Medulla oblongata (tissue), 1 donor: ENCODE data around the gene TTLL3.
A peak's percentile ranks its signal among the peaks of the same experiment; 100 is the strongest.
"Not testable (repeated sequence)": the region's sequence is repeated elsewhere in the genome, so short reads cannot be mapped to it uniquely, and the experiment has no call there.

Experiments
- DNase-seq: peaks from one replicate; pipeline ENCODE4 v3.0.0-alpha.2; 2015; ENCODE audit errors: extremely low spot score

TTLL3 gene, protein sequence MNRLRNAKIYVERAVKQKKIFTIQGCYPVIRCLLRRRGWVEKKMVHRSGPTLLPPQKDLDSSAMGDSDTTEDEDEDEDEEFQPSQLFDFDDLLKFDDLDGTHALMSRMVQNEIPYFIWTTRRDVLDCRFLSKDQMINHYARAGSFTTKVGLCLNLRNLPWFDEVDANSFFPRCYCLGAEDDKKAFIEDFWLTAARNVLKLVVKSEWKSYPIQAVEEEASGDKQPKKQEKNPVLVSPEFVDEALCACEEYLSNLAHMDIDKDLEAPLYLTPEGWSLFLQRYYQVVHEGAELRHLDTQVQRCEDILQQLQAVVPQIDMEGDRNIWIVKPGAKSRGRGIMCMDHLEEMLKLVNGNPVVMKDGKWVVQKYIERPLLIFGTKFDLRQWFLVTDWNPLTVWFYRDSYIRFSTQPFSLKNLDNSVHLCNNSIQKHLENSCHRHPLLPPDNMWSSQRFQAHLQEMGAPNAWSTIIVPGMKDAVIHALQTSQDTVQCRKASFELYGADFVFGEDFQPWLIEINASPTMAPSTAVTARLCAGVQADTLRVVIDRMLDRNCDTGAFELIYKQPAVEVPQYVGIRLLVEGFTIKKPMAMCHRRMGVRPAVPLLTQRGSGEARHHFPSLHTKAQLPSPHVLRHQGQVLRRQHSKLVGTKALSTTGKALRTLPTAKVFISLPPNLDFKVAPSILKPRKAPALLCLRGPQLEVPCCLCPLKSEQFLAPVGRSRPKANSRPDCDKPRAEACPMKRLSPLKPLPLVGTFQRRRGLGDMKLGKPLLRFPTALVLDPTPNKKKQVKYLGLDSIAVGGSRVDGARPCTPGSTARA

DNA sequence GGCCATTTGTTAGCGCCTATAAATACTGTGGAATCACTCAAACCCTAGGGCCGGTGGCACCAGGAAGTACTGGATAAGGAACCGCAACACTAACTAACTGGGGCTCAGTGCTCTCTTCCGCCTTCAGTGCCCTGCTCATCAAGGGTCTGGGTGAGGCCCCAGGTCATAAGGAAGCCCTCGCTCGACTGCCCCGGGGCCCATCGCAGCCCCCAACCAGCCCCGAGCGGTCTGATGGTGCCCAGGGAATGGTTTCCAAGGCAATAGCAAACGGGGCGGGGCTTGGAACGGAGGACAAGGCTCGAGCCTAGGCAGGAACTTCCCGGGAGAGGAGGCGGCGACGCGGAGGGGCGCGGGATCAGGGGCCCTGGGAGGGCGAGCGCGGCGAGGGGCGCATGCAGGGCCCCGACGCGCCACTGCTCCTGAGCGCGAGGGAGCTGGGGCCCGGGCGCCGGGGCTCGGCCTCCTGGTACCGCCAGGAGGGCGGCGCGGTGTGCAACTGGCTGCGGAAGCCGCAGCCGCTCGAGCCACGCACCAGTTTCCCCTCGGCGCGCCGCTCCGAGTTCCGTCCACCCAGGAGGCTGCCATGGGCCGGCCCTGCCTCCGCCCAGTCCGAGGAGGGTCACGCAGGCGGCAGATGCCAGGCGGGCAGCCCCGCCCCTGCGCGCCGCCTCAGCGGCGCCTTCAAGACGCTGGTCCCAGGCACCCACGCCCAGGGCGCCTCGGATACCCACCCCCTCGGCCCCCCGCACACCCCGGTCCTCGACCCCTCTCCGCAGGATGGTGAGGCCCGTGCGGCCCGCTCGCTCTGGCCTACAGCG lies at the start of gene TTLL3:
TSS of gene TTLL3 (plus strand) at position 648 of the 818 bp plus-strand sequence. CDS start 400 bp downstream, outside the sequence.
- DNase-seq: peak; percentile 71

DNA sequence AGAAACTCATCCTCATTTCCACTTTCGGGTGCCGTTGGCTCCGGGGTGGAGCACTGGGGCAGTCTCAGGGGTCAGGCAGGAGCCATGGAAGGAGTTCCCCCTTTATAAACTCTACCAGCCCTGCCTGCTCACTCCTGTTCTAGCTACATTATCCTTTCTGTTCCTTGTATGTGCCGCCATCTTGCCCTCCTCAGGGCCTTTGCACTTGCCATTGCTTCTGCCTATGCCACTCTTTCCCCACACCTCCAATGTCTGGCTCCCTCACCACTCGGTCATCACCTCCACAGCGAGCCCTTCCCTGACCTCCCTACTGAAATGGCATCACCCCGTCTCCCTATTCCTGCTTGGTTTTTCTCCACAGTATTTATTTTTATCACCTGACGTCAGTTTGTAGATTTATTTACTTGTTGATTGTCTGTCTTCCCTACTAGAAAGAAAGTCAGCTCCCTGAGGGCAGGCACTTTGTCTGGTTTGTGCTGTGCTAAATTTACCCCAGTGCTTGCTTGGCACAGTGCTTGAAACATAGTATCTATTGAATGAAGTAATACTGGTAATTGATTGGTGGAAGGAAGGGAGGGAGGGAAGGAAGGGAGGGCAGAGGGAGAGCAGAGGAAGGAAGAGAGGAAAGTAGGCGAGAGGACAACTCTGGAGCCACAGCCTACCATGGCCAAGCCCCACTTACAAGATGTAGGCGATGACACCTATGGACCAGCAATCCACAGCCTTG lies 49.1 kb upstream of the TTLL3 start:
- no peak for DNase-seq

DNA sequence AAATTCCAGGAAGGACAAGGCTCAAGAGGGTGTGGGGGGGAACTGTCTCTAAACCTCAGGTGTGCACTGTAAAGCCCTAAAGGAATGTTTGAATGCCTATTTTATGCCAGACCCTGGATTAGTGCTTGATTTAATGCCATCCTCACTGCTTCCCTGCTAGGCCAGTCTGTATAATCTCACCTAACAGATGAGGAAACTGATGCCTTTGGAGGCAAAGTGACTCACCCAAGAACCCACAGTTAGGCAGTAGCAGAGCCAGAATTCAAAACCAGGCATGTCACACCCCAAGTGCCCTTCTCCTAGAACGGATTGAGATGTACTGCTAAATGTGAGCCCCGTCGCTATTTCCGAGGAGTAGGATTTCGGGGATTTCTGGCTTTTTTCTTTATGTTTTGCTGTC lies 48.1 kb upstream of the TTLL3 start:
- DNase-seq: no peak

DNA sequence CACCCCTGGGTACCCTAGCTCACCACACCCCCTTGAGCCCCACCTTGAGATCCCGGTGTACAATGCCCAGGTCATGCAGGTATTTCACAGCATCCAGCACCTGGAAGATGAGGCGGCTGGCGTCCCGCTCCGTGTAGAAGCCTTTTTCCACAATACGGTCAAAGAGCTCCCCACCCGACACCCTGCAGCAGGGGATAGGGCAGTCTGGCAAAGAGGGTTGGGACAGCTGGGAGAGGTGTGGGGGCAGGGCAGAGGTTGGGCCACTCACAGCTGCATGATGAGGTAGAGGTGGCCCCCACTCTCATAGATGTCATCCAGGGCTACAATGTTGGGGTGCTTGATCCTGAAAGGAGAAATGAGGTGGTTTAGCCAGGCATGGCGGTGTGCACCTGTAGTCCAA lies 47.2 kb upstream of the TTLL3 start:
- DNase-seq: no peak

DNA sequence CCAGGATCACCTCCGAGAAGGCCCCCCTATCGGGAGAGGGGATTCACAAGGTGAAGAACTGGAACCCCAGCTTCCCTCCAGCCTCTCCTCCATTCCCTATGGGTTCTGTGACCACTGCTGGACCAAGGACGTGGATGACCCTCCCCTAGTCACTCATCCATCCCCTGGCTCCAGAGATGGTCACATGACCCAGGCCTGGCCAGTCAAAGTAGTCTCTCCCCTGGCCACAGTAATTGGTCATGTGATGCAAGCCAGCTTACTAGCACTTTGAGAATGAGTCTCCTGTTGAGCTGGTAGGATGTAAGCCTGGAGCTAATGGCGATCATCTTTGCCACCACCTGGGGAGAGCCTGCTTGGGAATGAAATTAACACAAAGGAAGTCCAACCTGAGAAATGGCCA lies 44.2 kb upstream of the TTLL3 start:
- DNase-seq: no peak

DNA sequence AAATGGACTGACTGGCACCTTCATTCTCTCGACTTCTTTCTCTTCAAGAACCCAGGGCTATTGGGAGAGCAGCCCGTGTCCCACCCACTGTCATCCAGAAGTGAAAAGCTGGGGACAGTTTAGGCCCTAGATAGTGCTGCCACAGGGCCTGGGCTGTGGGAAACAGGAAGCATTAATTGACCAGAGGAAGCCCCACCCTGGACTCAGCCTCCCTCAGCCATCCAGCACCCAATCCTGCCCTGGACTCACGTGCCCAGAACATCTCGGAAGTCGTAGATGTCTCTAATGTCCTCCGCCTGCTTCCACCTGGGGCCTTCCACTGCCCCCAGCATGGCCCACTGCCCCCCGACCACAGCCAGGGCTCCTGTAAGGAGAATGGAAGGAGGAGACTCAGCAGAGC lies 42.6 kb upstream of the TTLL3 start:
- no peak for DNase-seq

DNA sequence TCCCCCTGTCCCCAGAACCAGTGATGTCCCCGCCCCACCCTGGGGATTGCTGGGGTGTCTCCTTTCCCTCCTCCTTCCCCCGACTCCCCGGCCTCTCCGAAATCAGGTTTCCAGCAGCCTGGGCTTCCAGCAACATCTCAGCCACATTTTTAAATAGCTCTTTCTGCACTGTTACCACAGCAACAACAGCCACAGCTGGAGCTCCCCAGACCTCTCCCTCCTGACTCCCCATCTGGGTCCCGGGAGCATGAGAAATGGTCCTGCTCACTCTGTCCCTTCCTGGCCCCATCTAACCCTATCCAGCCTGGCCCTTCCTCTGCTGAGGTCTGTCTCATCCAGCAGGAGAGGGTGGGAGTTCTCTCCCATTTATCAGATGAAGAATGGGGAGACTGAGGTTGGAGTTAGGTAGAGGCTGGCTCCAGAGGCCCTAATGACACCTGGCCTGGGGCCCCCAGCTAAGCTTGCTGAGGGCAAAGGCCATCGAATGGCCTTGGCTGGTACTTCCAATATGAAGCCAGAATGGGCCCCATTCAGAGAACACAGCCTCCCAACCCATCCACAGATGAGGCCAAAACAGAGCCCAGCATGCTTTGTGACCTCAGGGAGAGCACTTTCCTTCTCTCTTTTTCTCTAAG lies 41.8 kb upstream of the TTLL3 start:
- no peak for DNase-seq

DNA sequence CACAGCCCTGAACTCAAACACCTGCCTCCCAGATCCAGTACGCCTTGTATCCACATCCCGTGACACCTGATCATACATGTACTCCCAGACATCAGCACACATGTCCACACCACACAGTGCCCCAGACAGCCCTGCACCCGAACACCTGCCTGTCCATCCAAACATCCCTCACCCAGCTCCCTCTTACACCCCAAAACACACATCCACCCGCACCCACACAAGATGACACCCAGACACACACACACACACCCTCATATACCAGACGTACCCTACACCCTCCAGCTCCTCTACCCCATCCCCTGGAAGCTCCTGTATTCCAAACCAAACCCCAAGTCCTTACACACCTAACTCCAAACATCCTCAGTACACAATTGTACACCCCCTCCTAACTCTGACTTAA lies 41.0 kb upstream of the TTLL3 start:
- no peak for DNase-seq

DNA sequence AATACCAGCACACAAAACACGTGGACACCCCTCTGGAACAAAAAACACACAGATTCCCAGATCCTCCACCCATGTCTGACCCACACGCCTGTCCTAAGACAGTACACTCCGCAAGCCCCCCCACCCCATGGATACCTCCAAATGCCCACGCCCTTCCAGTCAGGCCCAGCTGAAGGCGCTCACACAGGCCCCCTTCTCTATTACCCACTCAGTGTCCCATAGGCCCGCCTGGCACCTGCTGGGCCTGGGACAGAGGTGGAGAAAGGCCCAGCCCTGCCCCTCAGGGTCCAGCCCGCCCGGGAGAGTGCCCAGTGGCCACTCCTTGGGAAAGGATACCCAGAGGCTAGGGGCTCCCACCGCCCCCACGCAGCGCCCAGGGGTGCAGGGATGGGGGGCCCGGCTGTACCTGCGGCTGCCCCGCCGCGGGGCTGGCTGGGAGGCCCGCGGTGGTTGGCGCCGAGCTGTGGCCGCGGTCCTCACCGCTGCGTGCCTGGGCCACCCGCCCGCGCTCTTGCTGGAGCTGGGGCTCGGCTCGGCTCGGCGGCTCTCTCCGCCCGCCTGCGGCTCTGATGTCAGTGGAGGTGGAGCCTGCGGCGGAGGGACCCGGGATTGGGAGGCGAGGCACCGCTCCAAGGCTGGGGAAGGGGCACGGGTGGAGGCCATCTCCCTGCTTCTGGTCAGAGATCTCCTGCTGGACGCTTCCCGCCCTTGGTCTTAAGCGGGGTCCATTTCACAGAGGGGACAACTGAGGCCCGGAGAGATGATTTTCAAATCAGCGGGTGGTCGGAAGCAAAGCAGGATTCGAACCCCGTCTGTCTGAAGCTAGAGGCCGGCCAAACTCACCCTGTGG lies 40.4 kb upstream of the TTLL3 start, which contains the start of gene CAMK1:
TSS of gene CAMK1 (minus strand) at position 522 of the 850 bp plus-strand sequence. CDS start 2,198 bp downstream, outside the sequence.
- DNase-seq: peak; percentile 70

DNA sequence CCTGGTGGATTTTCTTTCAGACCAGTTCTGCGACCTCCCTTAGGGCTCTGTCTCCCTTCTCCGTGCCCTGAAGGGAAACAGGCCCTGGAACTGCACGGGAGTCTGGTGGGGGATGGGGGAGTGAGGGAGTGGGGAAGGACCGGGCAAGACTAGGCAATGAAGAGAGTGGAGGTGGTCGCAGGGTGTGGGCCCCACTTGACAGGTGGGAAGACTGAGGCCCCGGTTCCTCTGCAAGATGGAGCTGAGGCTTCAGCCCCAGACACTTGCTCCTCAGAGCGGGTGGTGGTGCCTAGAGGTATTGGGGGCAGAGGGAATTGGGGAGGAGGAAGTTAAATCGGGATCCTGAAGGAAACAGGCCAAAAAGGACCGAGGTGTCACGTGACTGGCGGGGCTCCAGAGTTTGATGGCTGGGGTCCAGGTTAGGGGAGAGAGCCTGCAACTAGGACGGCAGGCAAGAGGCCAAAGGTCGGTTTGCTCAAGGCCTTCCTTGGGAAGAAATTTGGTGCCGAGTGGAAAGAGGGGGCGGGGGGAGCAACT lies 39.7 kb upstream of the TTLL3 start:
- peak; percentile 73 for DNase-seq

DNA sequence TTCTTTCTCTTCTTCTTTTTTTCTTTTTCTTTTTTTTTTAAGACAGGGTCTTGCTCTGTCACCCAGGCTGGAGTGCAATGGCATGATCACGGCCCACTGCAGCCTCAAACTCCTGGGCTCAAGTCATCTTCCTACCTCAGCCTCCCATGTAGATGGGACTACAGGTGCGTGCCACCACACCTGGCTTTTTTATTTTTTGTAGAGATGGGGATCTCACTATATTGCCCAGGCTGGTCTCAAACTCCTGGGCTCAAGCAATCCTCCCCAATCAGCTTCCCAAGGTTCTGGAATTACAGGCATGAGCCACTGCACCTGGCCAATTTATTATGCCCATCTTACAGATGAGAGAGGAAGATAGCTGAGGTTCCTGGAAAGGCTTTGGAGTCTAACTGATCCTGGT lies 39.1 kb upstream of the TTLL3 start:
- DNase-seq: not testable (repeated sequence)

DNA sequence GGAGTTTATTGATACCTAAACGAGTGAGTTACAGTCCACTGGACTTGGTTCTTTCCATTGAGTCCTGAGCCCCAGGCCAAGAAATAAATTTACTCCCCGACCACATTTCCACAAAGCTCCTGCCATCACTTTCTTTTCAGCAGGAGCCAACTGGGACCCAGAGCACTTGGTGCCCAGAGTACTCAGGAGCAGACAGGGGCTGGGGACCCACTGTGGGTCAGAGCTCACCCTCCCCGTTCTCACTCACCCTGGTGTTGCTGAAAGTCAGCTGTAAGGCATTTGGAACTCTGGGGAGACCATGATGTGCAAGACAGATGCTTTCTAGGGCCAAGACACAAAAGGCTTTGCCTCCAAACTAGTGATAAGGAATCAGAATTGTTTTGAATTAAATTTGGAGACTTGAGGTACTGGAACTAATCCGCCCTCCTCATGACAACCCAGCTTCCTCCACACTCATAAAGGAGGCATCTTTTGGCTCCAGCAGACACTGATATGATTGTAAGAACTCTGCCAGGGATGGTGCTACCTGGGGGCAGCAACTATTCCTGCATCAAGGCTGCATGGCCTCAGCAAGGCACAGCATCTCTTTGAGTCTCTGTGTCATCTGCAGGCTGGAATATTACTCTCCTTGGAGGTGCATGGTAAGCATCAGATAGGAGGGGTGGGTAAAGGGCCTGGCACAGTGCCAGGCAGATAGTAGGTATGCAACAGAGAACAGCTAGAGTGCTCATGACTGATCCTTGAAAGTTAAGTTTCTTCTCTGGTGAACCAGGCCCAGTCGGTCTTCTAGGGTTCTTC lies 33.0 kb upstream of the TTLL3 start:
- no peak for DNase-seq

DNA sequence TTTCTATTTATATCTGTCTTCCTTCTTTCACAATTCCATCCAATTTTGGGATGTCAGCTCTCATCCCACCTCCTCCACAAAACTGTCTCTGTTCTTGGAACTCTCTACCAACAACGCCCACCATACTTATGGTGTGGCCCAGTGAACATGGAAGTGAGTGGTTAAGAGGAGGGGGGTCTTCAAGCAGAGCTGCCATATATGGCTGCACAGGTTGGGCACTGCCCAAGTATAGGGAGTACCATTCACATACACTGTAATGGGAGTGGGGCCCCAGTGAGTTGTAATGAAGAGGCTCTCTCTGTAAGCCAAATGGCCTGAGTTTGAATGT lies 32.4 kb upstream of the TTLL3 start:
- DNase-seq: no peak

DNA sequence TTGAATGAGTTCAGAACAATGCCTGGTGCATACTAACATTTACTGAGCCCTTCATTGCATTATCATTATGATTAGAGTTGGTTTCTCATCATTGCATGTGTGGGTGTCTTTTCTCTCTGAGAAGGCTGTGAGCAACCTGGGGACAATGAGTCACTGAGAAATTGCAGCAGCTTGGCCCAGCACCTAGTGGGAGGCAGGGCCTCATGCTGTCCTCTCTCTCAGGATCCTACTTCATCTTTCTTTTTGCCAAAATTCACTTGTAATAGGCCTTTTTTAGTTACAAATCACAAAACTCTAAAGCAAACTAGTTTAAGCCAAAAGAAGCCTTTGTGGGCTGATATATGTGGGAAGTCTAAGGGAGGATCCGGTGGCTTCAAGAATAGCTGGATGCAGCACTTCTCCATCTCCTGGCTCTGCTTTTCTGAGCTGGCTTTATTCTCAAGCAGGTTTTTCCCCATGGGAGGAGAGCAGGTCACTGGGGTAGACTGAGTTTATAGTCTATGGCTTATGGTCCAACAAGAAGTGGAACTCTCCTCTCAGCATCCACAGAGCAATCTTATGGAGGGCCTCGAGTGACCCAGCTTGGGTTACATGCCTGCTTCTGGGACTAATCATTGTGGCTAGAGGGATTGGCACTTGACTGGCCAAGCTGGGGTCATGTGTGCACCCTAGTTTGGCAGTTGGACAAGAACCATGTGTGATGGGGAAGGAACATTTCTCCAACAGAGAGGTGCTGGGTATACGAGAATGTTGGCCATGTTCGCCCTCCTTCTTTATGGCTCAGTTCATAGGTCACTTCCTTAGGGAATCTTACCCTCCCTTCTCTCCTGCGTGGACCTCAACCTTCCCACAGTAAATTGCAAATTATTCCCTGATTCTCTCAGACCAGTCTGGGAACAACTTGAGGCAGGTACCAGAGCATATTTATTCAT lies 31.7 kb upstream of the TTLL3 start:
- no peak for DNase-seq

DNA sequence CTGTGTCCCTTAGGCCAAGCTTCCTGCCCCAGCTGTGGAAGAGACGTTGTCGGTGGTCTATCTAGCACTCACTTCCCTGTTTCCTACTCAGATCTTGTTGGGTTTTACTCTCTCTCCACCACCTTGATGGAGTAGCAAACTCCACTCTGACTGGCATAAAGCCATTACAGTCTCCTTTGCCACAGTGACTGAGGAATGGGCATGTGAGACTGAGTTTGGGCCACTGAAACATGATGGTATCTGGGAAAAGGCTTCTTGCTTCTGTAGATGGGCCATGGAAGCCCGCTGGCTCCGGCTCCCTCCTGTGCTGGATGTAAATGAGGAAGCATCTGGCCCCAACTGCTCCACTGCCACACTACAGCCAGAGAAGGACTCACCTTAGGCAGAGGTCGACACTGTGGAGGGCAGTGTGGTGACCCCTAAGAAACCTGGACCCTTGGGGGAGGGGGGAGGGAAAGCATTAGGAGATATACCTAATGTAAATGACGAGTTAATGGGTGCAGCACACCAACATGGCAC lies 30.9 kb upstream of the TTLL3 start:
- DNase-seq: no peak

DNA sequence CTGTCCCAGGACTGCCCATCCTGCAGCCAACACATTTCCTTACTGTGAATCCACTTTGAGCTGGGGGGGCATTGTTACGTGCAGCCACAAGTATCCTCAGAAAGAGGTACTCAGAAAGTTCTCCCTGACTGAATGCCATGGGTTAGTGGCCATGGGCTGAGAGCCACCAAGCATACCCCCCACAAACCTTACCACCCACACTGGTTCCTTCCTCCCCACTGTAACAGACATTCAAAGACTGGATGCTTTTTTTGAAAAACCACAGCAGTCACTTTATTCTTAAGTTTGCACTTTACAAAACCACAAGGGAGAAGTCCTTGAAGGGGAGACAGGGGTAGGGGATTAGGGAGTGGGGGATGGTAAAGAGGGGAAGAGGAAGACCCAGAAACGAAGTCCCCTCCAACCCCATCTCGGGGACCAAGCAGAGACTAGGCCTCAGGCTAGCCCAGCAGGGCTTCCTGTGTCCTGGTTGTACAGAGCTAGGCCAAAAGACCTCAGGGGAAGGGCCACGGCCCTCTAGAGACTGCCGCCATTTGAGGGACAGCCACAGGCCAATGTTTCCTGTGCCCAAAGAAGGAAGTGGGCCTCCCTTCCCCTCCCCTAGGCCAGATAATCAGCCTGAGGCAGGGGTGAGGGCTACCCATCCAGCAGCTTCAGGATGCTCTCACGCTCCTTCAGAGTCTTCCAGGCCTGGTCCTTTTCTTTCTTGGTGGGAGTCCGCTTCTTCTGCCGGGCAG lies 30.2 kb upstream of the TTLL3 start:
- peak; percentile 86 for DNase-seq

DNA sequence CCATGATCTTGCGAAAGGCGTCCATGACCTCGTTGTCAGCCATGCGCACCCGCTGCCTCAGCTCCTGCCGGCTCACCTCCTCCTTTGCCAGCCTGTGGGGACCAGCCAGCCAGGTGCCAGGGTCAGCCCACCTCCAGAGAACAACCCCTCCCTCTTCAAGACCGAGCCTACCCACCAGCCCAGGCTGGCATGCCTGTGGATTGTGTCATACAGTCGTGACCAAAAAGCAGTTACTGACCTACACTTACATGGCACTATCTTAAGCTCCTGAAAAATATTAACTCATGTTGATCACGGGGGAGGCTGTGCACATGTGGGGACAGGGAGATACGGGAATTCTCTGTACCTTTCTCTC lies 29.6 kb upstream of the TTLL3 start:
- no peak for DNase-seq
